ENCODE results near the gene KCNK15. TPM values are rescaled to one million over a fixed set of nuclear protein-coding genes. Genes with fewer than 3 reads are reported as not detected.

KCNK15 gene
- total and polyA plus RNA-seq, 2 donors (not counting 1 experiment from before 2014, with no cell fraction given): 0.17 TPM; not detected in 1

DNA sequence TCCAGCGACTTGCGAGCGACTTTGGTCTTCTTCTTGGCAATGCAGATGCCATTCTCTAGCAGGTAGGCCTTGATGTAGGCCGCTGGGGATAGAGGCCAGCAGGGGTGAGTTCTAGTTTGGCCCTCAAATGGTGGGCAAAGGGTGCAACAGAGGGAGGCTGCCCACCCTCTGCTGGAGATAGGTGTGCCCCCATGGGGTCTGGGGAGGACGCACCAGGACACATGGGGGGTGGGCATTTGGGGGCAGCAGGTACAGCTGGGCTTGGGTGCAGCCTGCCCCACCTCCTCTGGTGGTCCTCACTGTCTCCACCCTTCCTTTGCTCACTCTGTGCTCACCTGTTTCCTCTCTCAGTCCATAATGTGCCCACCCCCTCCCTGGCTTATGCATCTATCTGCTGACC, 11.3 kb downstream of the KCNK15 start:
- no peak overlapping the region for H3K4me3 ChIP-seq (ENCODE audit: control extremely low read depth in 1 of 5, extremely low read depth in 1 of 5, insufficient read depth in 1 of 5, low read depth in 2 of 5, low read length in 4 of 5)
- Mint-ChIP-seq H3K27ac (no peak overlapping the region), H3K27me3 (peaks cover 8% of the 10 kb centered on the region), H3K4me3 (no peak overlapping the region), H3K4me1 (no peaks in the 10 kb centered on the region), H3K9me3 (ENCODE audit: insufficient read depth) (no peaks in the 10 kb centered on the region)
- H2AFZ ChIP-seq (ENCODE audit: insufficient read depth, low read depth, low read length, poor library complexity, severe bottlenecking): no peak overlapping the region
- H3K4me2 ChIP-seq (replicated peaks; ENCODE audit: low read depth, low read length, poor library complexity, severe bottlenecking): no peak overlapping the region
- 94% methylated on average over 4 of the region's 5 CpGs for WGBS (ENCODE audit: insufficient coverage)
- POLR2A ChIA-PET: no interaction called here
- no peaks in the 10 kb centered on the region for H3K4me1 ChIP-seq (ENCODE audit: control insufficient read depth in 2 of 2, insufficient read depth in 2 of 2, low read length in 2 of 2)
- H3K79me2 ChIP-seq (ENCODE audit: control insufficient read depth, insufficient read depth, low read length): no peaks in the 10 kb centered on the region
- ATAC-seq (ENCODE audit: low read depth) (no peak), DNase-seq (no peak)
- peaks cover 0 to 12% (median 2%) of the 10 kb centered on the region in 4 experiments for H3K27me3 ChIP-seq (replicated peaks in 1 of 4; ENCODE audit: control extremely low read depth in 1 of 4, control insufficient read depth in 3 of 4, insufficient read depth in 4 of 4, low read length in 3 of 4)
- CTCF ChIA-PET: no interaction called here
- H3K9ac ChIP-seq (ENCODE audit: low read length): no peak overlapping the region
- no peaks in the 10 kb centered on the region for H4K20me1 ChIP-seq (ENCODE audit: control insufficient read depth, insufficient read depth, low read length, poor library complexity, severe bottlenecking)
- H3K27ac ChIP-seq (ENCODE audit: low read length in 2 of 2): no peak overlapping the region
- TF ChIP-seq, protein P1, sequence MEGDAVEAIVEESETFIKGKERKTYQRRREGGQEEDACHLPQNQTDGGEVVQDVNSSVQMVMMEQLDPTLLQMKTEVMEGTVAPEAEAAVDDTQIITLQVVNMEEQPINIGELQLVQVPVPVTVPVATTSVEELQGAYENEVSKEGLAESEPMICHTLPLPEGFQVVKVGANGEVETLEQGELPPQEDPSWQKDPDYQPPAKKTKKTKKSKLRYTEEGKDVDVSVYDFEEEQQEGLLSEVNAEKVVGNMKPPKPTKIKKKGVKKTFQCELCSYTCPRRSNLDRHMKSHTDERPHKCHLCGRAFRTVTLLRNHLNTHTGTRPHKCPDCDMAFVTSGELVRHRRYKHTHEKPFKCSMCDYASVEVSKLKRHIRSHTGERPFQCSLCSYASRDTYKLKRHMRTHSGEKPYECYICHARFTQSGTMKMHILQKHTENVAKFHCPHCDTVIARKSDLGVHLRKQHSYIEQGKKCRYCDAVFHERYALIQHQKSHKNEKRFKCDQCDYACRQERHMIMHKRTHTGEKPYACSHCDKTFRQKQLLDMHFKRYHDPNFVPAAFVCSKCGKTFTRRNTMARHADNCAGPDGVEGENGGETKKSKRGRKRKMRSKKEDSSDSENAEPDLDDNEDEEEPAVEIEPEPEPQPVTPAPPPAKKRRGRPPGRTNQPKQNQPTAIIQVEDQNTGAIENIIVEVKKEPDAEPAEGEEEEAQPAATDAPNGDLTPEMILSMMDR (IDR thresholded peaks at IDR 0.05): no peak
- TF ChIP-seq EZH2 (IDR thresholded peaks at IDR 0.05; ENCODE audit: borderline replicate concordance, insufficient read depth, low read depth, low read length, poor library complexity, severe bottlenecking): no peak
- H3K36me3 ChIP-seq (replicated peaks in 1 of 2; ENCODE audit: control extremely low read depth in 1 of 2, control insufficient read depth in 1 of 2, extremely low read depth in 1 of 2, insufficient read depth in 2 of 2, low read length in 1 of 2): no peaks in the 10 kb centered on the region
- intact Hi-C loops (cut with micrococcal nuclease): no loop called here
- no peaks in the 10 kb centered on the region for H3K9me3 ChIP-seq (ENCODE audit: control extremely low read depth in 1 of 3, control insufficient read depth in 2 of 3, insufficient read depth in 1 of 3, low read length in 2 of 3)

DNA sequence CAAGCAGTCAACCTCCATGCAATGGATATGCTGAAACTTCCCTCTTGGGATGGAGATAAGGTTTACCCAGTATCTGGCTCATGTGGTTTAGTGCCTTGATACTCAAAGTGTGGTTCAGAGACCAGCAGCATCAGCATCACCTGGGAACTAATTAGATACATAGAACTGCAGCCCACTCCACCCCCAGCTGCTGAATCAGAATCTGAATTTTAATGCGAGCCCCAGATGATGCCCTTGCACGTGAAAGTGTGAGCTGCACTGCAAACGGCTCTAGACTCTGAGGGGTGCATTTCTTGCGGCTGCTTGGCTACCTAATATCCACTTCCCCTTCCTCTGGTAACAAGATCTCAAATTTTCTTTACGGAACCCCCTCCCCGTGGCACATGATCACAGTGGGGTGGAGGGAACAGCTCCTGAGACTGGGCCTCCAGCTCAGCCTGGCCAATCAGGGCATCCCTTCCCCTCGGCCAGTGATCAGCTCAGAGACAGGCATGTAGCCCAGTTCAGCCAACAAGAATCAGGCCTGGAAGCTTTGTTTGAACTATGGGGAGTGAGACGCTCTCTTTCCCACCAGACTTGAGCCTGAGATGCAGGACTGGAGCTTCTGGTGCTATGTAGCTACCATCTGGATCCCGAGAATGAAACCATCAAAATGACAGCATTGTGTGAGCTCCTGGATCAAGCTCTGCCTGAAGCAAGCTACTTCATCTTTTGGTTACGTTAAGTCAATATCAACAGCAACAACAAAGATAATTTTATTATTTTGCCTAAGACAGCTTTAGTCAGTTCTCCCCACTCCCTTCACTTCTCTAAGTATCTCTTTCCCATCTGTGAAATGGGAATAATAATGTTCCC, 12.8 kb downstream of the KCNK15 start:
- no peak overlapping the region for H3K27ac ChIP-seq (ENCODE audit: low read length in 2 of 2)
- no peak overlapping the region for H3K27ac Mint-ChIP-seq
- H3K36me3 ChIP-seq (replicated peaks in 1 of 2; ENCODE audit: control extremely low read depth in 1 of 2, control insufficient read depth in 1 of 2, extremely low read depth in 1 of 2, insufficient read depth in 2 of 2, low read length in 1 of 2): no peaks in the 10 kb centered on the region
- ChIA-PET POLR2A (no interaction called here), CTCF (interaction anchor here (0.6 to 3.3 kb wide), 2 partner anchors 11 to 108 kb away, joined by 3 to 13 read pairs; no protein-coding TSS in a partner anchor)
- no peaks in the 10 kb centered on the region for H3K9me3 ChIP-seq (ENCODE audit: control extremely low read depth in 1 of 3, control insufficient read depth in 2 of 3, insufficient read depth in 1 of 3, low read length in 2 of 3)
- H3K27me3 ChIP-seq (replicated peaks in 1 of 4; ENCODE audit: control extremely low read depth in 1 of 4, control insufficient read depth in 3 of 4, insufficient read depth in 4 of 4, low read length in 3 of 4): peaks cover 0 to 15% (median 3%) of the 10 kb centered on the region in 4 experiments
- no peak overlapping the region for H3K4me3 Mint-ChIP-seq
- intact Hi-C loops (cut with micrococcal nuclease): no loop called here
- H3K4me3 ChIP-seq (ENCODE audit: control extremely low read depth in 1 of 5, extremely low read depth in 1 of 5, insufficient read depth in 1 of 5, low read depth in 2 of 5, low read length in 4 of 5): no peak overlapping the region
- H3K4me1 Mint-ChIP-seq: no peaks in the 10 kb centered on the region
- no peaks in the 10 kb centered on the region for H3K4me1 ChIP-seq (ENCODE audit: control insufficient read depth in 2 of 2, insufficient read depth in 2 of 2, low read length in 2 of 2)
- ATAC-seq (ENCODE audit: low read depth) (no peak), DNase-seq (no peak)
- WGBS (ENCODE audit: insufficient coverage): 33% methylated on average over 6 of the region's 10 CpGs
- no peaks in the 10 kb centered on the region for H4K20me1 ChIP-seq (ENCODE audit: control insufficient read depth, insufficient read depth, low read length, poor library complexity, severe bottlenecking)
- H3K27me3 Mint-ChIP-seq: peaks cover 15% of the 10 kb centered on the region
- no peaks in the 10 kb centered on the region for H3K9me3 Mint-ChIP-seq (ENCODE audit: insufficient read depth)
- no peak overlapping the region for H3K4me2 ChIP-seq (replicated peaks; ENCODE audit: low read depth, low read length, poor library complexity, severe bottlenecking)
- H3K9ac ChIP-seq (ENCODE audit: low read length): no peak overlapping the region
- no peaks in the 10 kb centered on the region for H3K79me2 ChIP-seq (ENCODE audit: control insufficient read depth, insufficient read depth, low read length)
- H2AFZ ChIP-seq (ENCODE audit: insufficient read depth, low read depth, low read length, poor library complexity, severe bottlenecking): no peak overlapping the region
- TF ChIP-seq, protein P1 (IDR thresholded peaks at IDR 0.05): no peak
- TF ChIP-seq EZH2 (IDR thresholded peaks at IDR 0.05; ENCODE audit: borderline replicate concordance, insufficient read depth, low read depth, low read length, poor library complexity, severe bottlenecking): no peak
